Parathyroid adenoma (tissue), 2 donors: ENCODE results near the gene VSIG10L.

Experiments
- H2AFZ ChIP-seq: fragments of 300-600 bp; sonication (generic); one replicate; pipeline ENCODE4 v1.7.0; 2017; ENCODE audit warnings: antibody characterized with exemption, mild to moderate bottlenecking
- H3K27ac ChIP-seq: fragments of 300-600 bp; sonication (generic); one replicate; pipeline ENCODE4 v1.7.0; 2017
- H3K27me3 ChIP-seq: fragments of 300-600 bp; sonication (generic); one replicate; pipeline ENCODE4 v1.7.0; 2017; ENCODE audit warnings: low read length; ENCODE audit not compliant: control insufficient read depth, insufficient read depth
- H3K36me3 ChIP-seq: fragments of 300-600 bp; sonication (generic); one replicate; pipeline ENCODE4 v1.7.0; 2017; ENCODE audit warnings: low read length; ENCODE audit not compliant: control insufficient read depth, insufficient read depth
- H3K4me1 ChIP-seq: fragments of 300-600 bp; sonication (generic); one replicate; pipeline ENCODE4 v1.7.0; 2017; ENCODE audit warnings: control low read depth
- H3K4me2 ChIP-seq: fragments of 300-600 bp; sonication (generic); one replicate; pipeline ENCODE4 v1.7.0; 2017; ENCODE audit warnings: low read length
- H3K4me3 ChIP-seq: fragments of 300-600 bp; sonication (generic); one replicate; pipeline ENCODE4 v1.7.0; 2017; ENCODE audit warnings: low read depth, low read length
- H3K79me2 ChIP-seq: fragments of 300-600 bp; sonication (generic); one replicate; pipeline ENCODE4 v1.7.0; 2017; ENCODE audit warnings: control low read depth
- H3K9ac ChIP-seq: fragments of 300-600 bp; sonication (generic); one replicate; pipeline ENCODE4 v1.7.0; 2017; ENCODE audit warnings: mild to moderate bottlenecking
- H3K9me3 ChIP-seq: fragments of 300-600 bp; sonication (generic); one replicate; pipeline ENCODE4 v1.7.0; 2017; ENCODE audit warnings: low read length; ENCODE audit not compliant: control insufficient read depth
- TF ChIP-seq, protein P1 (sequence below): fragments of 300-600 bp; sonication (generic); IDR thresholded peaks from one replicate; pipeline ENCODE4 v1.7.0; 2017; ENCODE audit warnings: antibody characterized with exemption, mild to moderate bottlenecking
- donor health status: primary hyperparathyroidism.

The VSIG10L gene

DNA sequence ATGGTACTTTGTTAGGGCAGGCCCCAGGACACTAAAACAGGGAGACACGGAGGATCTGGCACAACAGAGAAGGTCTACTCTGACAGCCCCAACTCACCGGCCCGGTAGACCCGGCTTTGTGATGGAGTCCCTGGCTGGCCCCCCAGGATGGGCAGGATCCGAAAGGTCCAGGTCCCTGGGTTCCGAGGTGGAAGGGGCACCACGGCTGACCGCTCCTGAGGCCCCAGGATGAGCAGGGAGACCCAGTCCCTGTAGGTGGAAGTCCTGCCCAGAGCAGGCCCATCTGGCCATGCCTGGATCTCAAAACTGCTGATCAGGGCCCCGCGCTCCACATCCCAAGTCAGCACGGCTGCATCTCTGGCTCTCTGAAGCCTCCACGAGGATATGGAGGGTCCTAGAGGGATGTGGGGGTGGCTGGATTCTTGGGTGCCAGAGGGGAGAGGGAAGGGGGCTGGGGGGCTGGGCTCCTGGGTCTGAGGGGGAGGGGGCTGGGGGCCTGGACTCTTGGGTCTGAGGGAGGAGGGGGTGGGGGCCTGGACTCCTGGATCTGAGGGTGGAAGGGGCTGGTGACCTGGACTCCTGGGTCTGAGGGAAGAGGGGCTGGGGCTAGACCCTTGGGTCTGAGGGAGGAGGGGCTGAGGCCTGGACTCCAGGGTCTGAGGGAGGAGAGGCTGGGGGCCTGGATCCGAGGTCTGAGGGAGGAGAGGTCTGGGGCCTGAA lies 4.6 kb downstream of the VSIG10L start:
- Histone ChIP-seq H3K27ac (no peak overlapping the region), H3K9ac (no peak overlapping the region), H3K4me3 (no peak overlapping the region), H3K4me2 (no peak overlapping the region), H3K27me3 (no peaks in the 10 kb centered on the region), H3K4me1 (peaks cover 10% of the 10 kb centered on the region), H3K79me2 (no peaks in the 10 kb centered on the region), H2AFZ (no peak overlapping the region), H3K9me3 (no peaks in the 10 kb centered on the region), H3K36me3 (no peaks in the 10 kb centered on the region)
- TF ChIP-seq, protein P1, sequence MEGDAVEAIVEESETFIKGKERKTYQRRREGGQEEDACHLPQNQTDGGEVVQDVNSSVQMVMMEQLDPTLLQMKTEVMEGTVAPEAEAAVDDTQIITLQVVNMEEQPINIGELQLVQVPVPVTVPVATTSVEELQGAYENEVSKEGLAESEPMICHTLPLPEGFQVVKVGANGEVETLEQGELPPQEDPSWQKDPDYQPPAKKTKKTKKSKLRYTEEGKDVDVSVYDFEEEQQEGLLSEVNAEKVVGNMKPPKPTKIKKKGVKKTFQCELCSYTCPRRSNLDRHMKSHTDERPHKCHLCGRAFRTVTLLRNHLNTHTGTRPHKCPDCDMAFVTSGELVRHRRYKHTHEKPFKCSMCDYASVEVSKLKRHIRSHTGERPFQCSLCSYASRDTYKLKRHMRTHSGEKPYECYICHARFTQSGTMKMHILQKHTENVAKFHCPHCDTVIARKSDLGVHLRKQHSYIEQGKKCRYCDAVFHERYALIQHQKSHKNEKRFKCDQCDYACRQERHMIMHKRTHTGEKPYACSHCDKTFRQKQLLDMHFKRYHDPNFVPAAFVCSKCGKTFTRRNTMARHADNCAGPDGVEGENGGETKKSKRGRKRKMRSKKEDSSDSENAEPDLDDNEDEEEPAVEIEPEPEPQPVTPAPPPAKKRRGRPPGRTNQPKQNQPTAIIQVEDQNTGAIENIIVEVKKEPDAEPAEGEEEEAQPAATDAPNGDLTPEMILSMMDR: no peak

DNA sequence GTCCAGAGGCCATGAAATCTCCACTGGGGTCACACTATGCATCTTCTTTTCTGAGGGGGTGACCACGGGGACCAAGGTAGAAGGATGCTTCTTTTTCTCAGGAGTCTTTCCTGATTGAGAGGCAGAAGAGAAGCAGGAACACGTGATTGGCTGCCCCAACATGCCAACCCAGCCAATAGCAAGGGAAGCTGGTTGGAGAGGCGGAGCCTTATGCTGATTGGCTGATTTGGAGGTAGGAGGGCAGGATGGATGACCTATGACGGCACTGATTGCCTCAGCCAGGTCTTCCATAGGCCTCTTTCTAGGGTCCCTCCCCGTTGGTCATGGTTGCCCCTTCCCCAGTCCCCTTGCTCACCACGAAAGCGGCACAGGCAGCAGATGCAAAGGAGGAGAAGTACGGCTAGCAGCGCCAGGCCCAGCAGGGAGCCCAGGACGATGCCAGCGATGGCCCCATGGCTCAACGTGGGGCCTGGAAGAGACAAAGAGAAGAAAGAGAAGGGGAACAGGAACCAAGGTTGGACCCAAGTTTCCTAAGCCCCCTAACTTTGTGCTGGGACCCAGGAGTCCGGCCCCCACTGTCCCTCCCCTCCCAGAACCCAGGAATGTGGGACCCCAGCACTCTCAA lies 8.0 kb downstream of the VSIG10L start:
- Histone ChIP-seq H3K27ac (no peak overlapping the region), H3K27me3 (no peaks in the 10 kb centered on the region), H3K4me3 (no peak overlapping the region), H3K36me3 (no peaks in the 10 kb centered on the region), H3K9ac (no peak overlapping the region), H3K79me2 (no peaks in the 10 kb centered on the region), H2AFZ (no peak overlapping the region), H3K9me3 (no peaks in the 10 kb centered on the region), H3K4me1 (peaks cover 6% of the 10 kb centered on the region), H3K4me2 (no peak overlapping the region)
- TF ChIP-seq, protein P1: no peak

DNA sequence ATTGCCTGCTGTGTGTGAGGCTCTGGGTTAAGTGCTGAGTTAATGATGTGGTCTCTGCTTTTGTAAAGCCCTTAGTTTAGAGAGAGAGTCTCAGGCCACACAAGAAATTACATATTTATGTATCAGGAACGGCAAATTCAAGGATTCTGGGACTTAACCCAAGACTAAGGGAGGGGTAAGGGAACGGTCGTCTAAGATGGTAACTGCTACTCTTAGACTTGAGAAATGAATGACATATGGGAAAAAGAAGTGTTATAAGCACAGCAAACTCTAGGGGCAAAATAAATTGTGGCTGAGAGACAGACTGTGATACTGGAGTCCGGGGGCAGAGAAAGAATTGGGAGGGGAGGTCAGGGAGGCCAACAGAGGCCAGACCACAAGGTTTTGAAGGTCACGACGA lies 10.2 kb downstream of the VSIG10L start:
- no peaks in the 10 kb centered on the region for H3K4me1 ChIP-seq
- no peak overlapping the region for H3K9ac ChIP-seq
- TF ChIP-seq, protein P1: no peak
- no peak overlapping the region for H3K27ac ChIP-seq
- H3K4me3 ChIP-seq: no peak overlapping the region
- H3K9me3 ChIP-seq: no peaks in the 10 kb centered on the region
- no peak overlapping the region for H3K4me2 ChIP-seq
- H3K79me2 ChIP-seq: no peaks in the 10 kb centered on the region
- no peaks in the 10 kb centered on the region for H3K36me3 ChIP-seq
- H2AFZ ChIP-seq: no peak overlapping the region
- H3K27me3 ChIP-seq: no peaks in the 10 kb centered on the region

DNA sequence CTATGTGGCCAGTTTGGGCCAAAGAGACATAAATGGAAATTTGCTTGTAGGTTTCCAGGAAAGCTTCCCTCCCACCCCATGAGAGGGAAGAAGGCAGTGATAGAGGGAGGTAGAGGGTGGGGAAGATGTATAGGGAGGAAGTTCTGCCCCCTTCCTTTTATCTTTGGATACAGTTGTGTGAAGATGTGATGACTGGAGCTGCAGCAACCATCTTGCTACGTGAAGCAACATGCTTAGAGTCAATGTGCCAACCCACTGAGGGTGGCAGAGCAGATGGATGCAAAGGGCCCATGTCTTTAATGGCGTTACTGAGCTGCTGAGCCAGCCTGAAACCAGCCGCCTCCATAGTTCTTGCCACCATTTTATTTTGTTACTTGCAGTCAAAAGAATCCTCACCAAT lies 10.7 kb downstream of the VSIG10L start:
- no peaks in the 10 kb centered on the region for H3K9me3 ChIP-seq
- no peak overlapping the region for H3K4me3 ChIP-seq
- H3K4me2 ChIP-seq: no peak overlapping the region
- no peaks in the 10 kb centered on the region for H3K4me1 ChIP-seq
- no peaks in the 10 kb centered on the region for H3K27me3 ChIP-seq
- H3K27ac ChIP-seq: no peak overlapping the region
- no peaks in the 10 kb centered on the region for H3K36me3 ChIP-seq
- no peak overlapping the region for H3K9ac ChIP-seq
- no peak overlapping the region for H2AFZ ChIP-seq
- H3K79me2 ChIP-seq: no peaks in the 10 kb centered on the region
- TF ChIP-seq, protein P1: no peak

DNA sequence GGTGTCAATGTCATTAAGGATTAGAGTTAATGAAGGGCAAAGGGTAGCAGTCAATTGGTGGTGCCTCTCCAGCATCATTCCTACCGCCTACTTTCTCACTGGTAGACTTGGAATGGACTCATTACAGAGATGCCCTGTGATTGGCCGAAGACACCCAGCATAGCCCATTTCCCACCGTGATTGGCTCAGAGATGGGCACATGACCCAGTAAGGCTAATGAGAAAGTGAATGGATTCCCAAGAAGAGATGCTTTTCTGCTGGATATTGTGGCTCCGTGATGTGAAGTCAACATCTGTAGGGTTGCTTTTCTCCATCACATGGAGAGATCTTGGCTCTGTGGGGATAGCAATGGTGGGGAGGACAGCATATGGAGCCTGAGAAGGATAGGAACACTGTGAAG lies 11.6 kb downstream of the VSIG10L start:
- H3K79me2 ChIP-seq: no peaks in the 10 kb centered on the region
- H3K9ac ChIP-seq: no peak overlapping the region
- H3K36me3 ChIP-seq: no peaks in the 10 kb centered on the region
- H3K27ac ChIP-seq: no peak overlapping the region
- H3K4me2 ChIP-seq: no peak overlapping the region
- no peak overlapping the region for H3K4me3 ChIP-seq
- H3K4me1 ChIP-seq: no peaks in the 10 kb centered on the region
- H2AFZ ChIP-seq: no peak overlapping the region
- H3K27me3 ChIP-seq: no peaks in the 10 kb centered on the region
- H3K9me3 ChIP-seq: no peaks in the 10 kb centered on the region
- TF ChIP-seq, protein P1: no peak
